ENCODE results near the gene COPE.

GRCh38 chr19:18862976-18863842 lies 56.0 kb downstream of the COPE start:
- no peak for TF ChIP-seq CTCF (IDR thresholded peaks at IDR 0.05)
- no peak for TF ChIP-seq POLR2A (IDR thresholded peaks at IDR 0.05)

All from lower leg skin (tissue), 3 donors.